GM18505 (cell line): ENCODE results near the gene BCAT1.
"Not testable (repeated sequence)": the region's sequence is repeated elsewhere in the genome, so short reads cannot be mapped to it uniquely, and the experiment has no call there.

ENCODE experiments used
- ATAC-seq: cut with Tn5 transposase; IDR thresholded peaks from one replicate; pipeline ENCODE4 v1.9.1; 2021; ENCODE audit not compliant: unreplicated experiment
- POLR2A ChIP-seq: IDR thresholded peaks from 4 replicates; pipeline ENCODE4 v1.6.1; 2011; ENCODE audit warnings: borderline replicate concordance; ENCODE audit not compliant: insufficient read depth, insufficient read length; ENCODE audit errors: extremely low read depth

The BCAT1 gene

GRCh38 chr12:24977060-24977459, 28.2 kb upstream of the BCAT1 start:
- no peak for TF ChIP-seq POLR2A
- no peak for ATAC-seq

- no peak for TF ChIP-seq POLR2A
- no peak for ATAC-seq
Measured at GRCh38 chr12:24975425-24975824, 26.5 kb upstream of the BCAT1 start.

GRCh38 chr12:24974216-24974615, 25.3 kb upstream of the BCAT1 start:
- TF ChIP-seq POLR2A, result no peak
- no peak for ATAC-seq

- no peak for ATAC-seq
Measured at GRCh38 chr12:24972078-24972477, 23.2 kb upstream of the BCAT1 start.

GRCh38 chr12:24970177-24970576, 21.3 kb upstream of the BCAT1 start:
- TF ChIP-seq POLR2A, result no peak
- no peak for ATAC-seq

More at GRCh38 chr12:24972078-24972477, 23.2 kb upstream of the BCAT1 start:
- TF ChIP-seq POLR2A, result no peak

GRCh38 chr12:24966951-24967564, 18.2 kb upstream of the BCAT1 start:
- TF ChIP-seq POLR2A, result no peak
- ATAC-seq, result no peak

GRCh38 chr12:24964342-24964741, 15.4 kb upstream of the BCAT1 start:
- no peak for ATAC-seq
- TF ChIP-seq POLR2A, result no peak

GRCh38 chr12:24960222-24960855, 11.4 kb upstream of the BCAT1 start:
- peak; percentile 80 for ATAC-seq
- TF ChIP-seq POLR2A, result no peak

- ATAC-seq, result not testable (repeated sequence)
Measured at GRCh38 chr12:24956351-24956750, 7.5 kb upstream of the BCAT1 start.

- no peak for ATAC-seq
- no peak for TF ChIP-seq POLR2A
Measured at GRCh38 chr12:24955853-24956252, 7.0 kb upstream of the BCAT1 start.

GRCh38 chr12:24955389-24955788, 6.5 kb upstream of the BCAT1 start:
- TF ChIP-seq POLR2A, result no peak
- no peak for ATAC-seq

- no peak for ATAC-seq
- no peak for TF ChIP-seq POLR2A
Measured at GRCh38 chr12:24954261-24954660, 5.4 kb upstream of the BCAT1 start.

GRCh38 chr12:24952389-24952788, 3.5 kb upstream of the BCAT1 start:
- no peak for TF ChIP-seq POLR2A
- ATAC-seq, result no peak

- ATAC-seq, result no peak
- TF ChIP-seq POLR2A, result no peak
Measured at GRCh38 chr12:24950231-24950834, 1.4 kb upstream of the BCAT1 start.

- peak; percentile 6 for ATAC-seq
- TF ChIP-seq POLR2A, result no peak
Measured at GRCh38 chr12:24948420-24948756, 513 bp downstream of the BCAT1 start.
